Glutamatergic neuron (in vitro differentiated cells): ENCODE measurements around the gene CLSTN1. TPM values are rescaled to one million over a fixed set of nuclear protein-coding genes. Genes with fewer than 3 reads are reported as not detected.

ENCODE experiments used
- DNase-seq: peaks from one replicate; pipeline ENCODE4 v3.0.0; 2022
- H3K27ac Mint-ChIP-seq: one replicate; pipeline ENCODE4 v1.8.0; 2020; ENCODE audit warnings: mild to moderate bottlenecking, mixed read lengths, inconsistent platforms; ENCODE audit not compliant: unreplicated experiment
- H3K27me3 Mint-ChIP-seq: one replicate; pipeline ENCODE4 v1.8.0; 2020; ENCODE audit warnings: mild to moderate bottlenecking, moderate library complexity, mixed read lengths, inconsistent platforms; ENCODE audit not compliant: unreplicated experiment
- H3K36me3 Mint-ChIP-seq: one replicate; pipeline ENCODE4 v1.8.0; 2020; ENCODE audit warnings: mild to moderate bottlenecking, mixed read lengths, inconsistent platforms; ENCODE audit not compliant: unreplicated experiment
- H3K4me1 Mint-ChIP-seq: one replicate; pipeline ENCODE4 v1.8.0; 2020; ENCODE audit warnings: mild to moderate bottlenecking, low read depth, mixed read lengths, inconsistent platforms; ENCODE audit not compliant: unreplicated experiment
- H3K4me3 Mint-ChIP-seq: one replicate; pipeline ENCODE4 v1.8.0; 2020; ENCODE audit warnings: mild to moderate bottlenecking, mixed read lengths, inconsistent platforms; ENCODE audit not compliant: unreplicated experiment
- H3K9me3 Mint-ChIP-seq: one replicate; pipeline ENCODE4 v1.8.0; 2020; ENCODE audit warnings: mild to moderate bottlenecking, moderate library complexity, mixed read lengths, inconsistent platforms; ENCODE audit not compliant: unreplicated experiment
- long read RNA-seq: library from polyadenylated mRNA; unstranded; transcript quantifications from one replicate; pipeline ENCODE4 v2.0.0, GENCODE V29; 2020; ENCODE audit not compliant: unreplicated experiment
- total RNA-seq: library from RNA; stranded (reverse); fragmentation: NEBNext Ultra II Directional; extraction: Animal tissue kit (Norgen Biotek cat#: 25700); gene quantifications from one replicate; pipeline ENCODE4 v1.2.1, GENCODE V29; 2021; ENCODE audit not compliant: unreplicated experiment
- TF ChIP-seq, protein P1 (sequence below): fragments of 200-600 bp; sonication (generic); IDR thresholded peaks from one replicate; pipeline ENCODE4 v1.5.0; 2021; ENCODE audit not compliant: partially characterized antibody, unreplicated experiment

The CLSTN1 gene
- total RNA-seq = 139 TPM
- long read RNA-seq, full-length matches to known transcripts = 1 of 8 reads
- long read RNA-seq, partial matches to known transcripts = 6 of 8 reads
- long read RNA-seq, other reads (novel, unspliced or antisense) = 1 of 8 reads

DNA sequence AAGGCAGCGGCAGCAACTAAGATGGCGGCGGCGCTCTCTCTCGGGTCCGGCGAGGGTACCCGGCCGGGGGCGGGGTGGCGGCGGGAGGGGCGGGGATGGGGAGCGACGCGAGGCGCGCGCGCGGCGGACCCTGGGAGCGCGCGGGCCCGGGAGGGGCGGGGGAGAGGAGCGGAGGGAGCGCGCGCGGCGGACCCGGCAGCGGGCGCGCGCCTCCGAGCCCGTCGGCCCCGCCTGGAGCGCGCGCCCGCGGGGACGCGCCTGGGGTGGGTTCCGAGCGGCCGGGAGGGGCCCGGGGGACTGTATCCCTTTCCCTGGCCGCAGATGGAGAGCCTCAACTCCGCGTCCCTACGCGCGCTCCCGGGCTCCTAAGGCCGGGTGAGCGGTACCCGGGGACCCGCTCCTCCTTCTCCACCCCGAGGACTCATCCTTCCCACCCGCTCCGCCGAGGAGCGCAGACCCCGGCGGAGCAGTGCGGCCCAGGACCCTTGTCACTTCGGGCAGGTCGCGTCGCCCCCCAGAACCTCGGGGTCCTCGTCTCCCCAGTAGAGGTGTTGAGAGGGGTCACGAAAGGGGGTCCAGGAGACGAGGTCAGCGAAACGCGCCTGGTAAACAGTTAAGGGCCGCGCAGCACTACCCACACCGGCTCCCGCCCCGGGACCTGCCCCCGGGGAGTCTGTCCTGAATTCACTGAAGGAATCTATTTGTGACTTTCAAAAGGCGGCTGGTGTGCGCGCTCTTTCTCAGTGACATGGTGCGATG, at the start of gene CLSTN1:
CLSTN1 (minus strand) TSS at position 23 of the 759 bp plus-strand sequence. CDS start 232 bp downstream, outside the sequence.
- peaks cover 15% of the 10 kb centered on the region for H3K9me3 Mint-ChIP-seq
- no peaks in the 10 kb centered on the region for H3K36me3 Mint-ChIP-seq
- TF ChIP-seq, protein P1, sequence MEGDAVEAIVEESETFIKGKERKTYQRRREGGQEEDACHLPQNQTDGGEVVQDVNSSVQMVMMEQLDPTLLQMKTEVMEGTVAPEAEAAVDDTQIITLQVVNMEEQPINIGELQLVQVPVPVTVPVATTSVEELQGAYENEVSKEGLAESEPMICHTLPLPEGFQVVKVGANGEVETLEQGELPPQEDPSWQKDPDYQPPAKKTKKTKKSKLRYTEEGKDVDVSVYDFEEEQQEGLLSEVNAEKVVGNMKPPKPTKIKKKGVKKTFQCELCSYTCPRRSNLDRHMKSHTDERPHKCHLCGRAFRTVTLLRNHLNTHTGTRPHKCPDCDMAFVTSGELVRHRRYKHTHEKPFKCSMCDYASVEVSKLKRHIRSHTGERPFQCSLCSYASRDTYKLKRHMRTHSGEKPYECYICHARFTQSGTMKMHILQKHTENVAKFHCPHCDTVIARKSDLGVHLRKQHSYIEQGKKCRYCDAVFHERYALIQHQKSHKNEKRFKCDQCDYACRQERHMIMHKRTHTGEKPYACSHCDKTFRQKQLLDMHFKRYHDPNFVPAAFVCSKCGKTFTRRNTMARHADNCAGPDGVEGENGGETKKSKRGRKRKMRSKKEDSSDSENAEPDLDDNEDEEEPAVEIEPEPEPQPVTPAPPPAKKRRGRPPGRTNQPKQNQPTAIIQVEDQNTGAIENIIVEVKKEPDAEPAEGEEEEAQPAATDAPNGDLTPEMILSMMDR = no peak
- peaks cover 29% of the 10 kb centered on the region for H3K4me1 Mint-ChIP-seq
- peak within 1 kb of the TSS; percentile 94 for H3K4me3 Mint-ChIP-seq
- peak within 1 kb of the TSS; percentile 91 for H3K27ac Mint-ChIP-seq
- peaks cover 23% of the 10 kb centered on the region for H3K27me3 Mint-ChIP-seq
- peak; percentile 94 for DNase-seq

DNA sequence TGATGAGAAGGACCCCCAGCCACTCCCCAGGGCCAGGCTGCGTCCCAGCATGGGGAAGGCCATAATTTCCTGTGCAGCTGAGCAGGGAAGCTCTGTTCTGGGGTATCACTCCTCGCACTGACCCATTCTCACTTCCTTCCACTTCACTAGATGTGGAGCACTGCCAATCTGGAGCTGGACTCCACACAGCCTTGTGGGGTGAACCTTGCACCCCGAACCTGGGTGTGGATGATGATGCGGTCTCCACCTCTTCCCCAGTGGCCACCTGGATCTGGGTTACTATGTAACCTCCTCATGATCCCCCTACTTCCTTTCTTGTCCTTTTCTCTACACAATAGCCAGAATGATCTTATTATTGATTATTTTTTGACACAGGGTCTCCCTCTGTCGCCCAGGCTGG, 49.6 kb upstream of the CLSTN1 start:
- H3K9me3 Mint-ChIP-seq = peaks cover 7% of the 10 kb centered on the region

DNA sequence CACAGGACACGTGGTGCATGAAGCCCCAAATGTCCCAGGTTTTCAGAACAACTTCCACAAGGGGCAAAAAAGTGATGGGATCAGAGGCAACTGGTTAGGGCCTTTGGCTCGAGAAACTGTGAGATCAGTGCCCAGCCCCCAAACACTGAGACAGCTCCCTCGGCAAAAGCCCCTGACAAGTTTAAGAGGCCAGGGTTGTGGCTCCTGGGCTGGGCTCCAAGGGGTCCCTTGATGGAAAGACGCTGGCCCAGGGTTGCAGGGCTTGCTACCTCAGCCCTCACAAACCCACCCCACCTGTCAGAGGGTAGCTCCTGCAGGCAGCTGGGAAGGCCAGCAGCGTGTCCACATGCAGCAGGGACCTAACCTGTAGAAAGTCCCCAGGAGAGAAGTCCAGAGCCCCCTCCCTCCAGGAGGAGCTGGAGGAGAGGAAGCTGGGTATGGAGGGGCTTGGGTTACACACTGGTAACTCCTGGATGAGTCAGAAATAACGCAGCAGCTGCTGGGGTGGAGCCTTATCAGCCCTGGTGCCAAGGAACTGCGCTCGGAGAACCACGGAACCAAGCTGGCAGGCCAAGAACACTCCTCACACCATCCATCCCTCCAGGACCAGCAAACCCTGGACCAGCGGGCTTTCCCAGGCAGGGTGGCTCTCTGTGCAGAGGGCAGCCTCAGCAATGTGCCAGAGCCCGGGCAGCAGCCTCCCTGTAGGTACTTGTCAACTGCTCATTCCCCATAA, 48.8 kb upstream of the CLSTN1 start:
- TF ChIP-seq, protein P1 = no peak
- Mint-ChIP-seq H3K4me1 (peaks cover 14% of the 10 kb centered on the region), H3K27me3 (no peaks in the 10 kb centered on the region), H3K4me3 (peak overlapping the region; percentile 14), H3K27ac (no peak overlapping the region), H3K36me3 (no peaks in the 10 kb centered on the region), H3K9me3 (peaks cover 7% of the 10 kb centered on the region)
- DNase-seq = no peak

More for the DNA sequence above, 49.6 kb upstream of the CLSTN1 start:
- Mint-ChIP-seq H3K4me1 (peaks cover 14% of the 10 kb centered on the region), H3K27ac (no peak overlapping the region), H3K27me3 (no peaks in the 10 kb centered on the region), H3K4me3 (no peak overlapping the region), H3K36me3 (no peaks in the 10 kb centered on the region)
- no peak for DNase-seq
- TF ChIP-seq, protein P1 = no peak

DNA sequence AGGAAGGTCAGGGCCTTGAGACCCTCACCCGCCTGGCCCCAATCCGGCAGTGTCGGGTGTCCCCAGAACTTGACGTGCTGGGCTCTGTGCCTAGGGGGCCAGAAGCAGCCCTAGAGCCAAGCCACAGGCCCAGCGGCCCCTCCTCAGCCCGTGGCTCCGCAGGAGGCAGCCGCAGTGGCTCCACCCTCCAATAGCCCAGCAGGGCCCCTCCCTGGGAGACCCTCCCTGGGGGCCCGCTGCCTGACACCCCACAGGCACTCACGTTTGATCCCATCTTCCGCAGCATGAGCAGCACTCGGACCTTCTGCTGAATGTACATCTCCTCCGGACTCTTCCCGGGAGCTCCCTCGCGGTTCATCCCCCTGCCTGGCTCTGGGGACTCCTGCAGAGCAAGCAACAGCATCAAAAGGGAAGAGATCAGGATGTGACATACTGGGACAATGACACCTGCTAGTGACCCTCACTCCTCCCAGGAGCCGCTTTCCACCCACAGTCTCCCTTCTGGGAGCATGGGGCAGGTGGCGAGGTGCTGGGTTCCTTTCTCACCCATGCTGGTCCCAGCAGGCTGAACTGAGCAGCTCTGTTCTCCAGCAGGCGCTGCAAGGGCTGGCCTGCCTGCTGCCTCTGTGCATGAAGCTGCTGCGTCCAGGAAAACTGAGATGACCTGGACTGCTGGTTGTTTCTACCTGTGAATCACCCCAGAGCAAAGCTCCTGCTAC, 48.1 kb upstream of the CLSTN1 start:
- H3K4me3 Mint-ChIP-seq = peak overlapping the region; percentile 14
- H3K36me3 Mint-ChIP-seq = no peaks in the 10 kb centered on the region
- peaks cover 16% of the 10 kb centered on the region for H3K4me1 Mint-ChIP-seq
- TF ChIP-seq, protein P1 = no peak
- H3K27me3 Mint-ChIP-seq = no peaks in the 10 kb centered on the region
- no peak for DNase-seq
- H3K27ac Mint-ChIP-seq = no peak overlapping the region
- peaks cover 7% of the 10 kb centered on the region for H3K9me3 Mint-ChIP-seq
